ENCODE data around the gene SLC25A51. TPM values are rescaled to one million over a fixed set of nuclear protein-coding genes. Genes with fewer than 3 reads are reported as not detected.

The SLC25A51 gene
- total RNA-seq, 1 experiment from 2014 or later, result 18.8 TPM

DNA sequence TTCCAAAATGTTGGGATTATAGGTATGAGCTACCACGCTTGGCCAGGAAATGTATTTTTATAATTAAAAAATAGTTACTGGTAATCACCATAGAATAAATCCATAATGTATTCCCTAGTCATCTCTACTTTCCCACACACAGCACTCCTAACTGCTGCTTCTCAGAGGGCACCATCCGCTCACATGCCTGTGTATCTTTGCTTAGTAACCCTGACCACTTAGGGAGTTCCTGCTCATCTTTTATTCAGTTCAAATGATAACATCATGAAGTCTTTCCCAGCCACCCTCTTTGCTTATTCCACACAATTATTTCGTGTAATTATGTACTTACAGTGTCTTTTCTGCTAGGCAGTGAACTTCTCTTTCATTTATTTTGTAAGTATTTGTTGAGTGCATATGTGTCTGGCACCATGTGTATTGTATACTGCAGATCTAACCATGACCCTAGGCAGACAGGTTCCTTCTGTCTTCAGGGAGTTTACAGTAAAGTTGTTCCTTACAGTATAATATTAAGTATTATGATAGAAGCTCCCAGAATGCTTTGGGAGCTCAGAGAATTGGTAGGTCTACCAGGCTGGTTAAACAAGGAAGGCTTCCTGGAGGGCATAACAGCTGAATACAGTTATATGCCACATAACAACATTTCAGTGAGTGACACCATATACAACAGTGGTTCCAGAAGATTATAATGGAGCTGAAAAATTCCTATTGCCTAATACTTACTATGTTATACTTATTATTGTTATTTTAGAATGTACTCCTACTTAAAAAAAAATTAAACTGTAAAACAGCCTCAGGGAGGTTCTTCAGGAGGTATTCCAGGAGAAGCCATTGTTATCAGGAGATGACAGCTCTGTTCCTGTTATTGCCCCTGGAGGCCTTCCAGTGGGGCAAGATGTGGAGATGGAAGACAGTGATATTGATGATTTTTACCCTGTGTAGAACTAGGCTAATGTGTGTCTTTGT, 64.1 kb downstream of the SLC25A51 start:
- Histone ChIP-seq H3K27me3 (replicated peaks) (no peaks in the 10 kb centered on the region), H3K9me3 (replicated peaks) (no peaks in the 10 kb centered on the region), H3K36me3 (no peaks in the 10 kb centered on the region), H3K27ac (no peak overlapping the region; the same call in 1 of the 2 replicates), H3K4me1 (replicated peaks) (peaks cover 6% of the 10 kb centered on the region; the same call in 1 of the 2 replicates), H3K4me3 (no peak overlapping the region)
- no peak for DNase-seq (ENCODE audit: low read depth in 1 of 2, low spot score in 2 of 2)

Other genes starting within 250 kb of the SLC25A51 start
- gene TRMT10B, start 150.3 kb downstream of the SLC25A51 start, total RNA-seq (2014; rRNA removed; shearing (Covaris generic)), result 0.81 and 1.2 TPM in 2 replicates
- 34.9 and 40.2 TPM in 2 replicates for gene EXOSC3, start 119.1 kb downstream of the SLC25A51 start, total RNA-seq (2014; rRNA removed; shearing (Covaris generic))
- gene DCAF10, start 103.3 kb downstream of the SLC25A51 start, total RNA-seq (2014; rRNA removed; shearing (Covaris generic)), result 3.2 and 8.9 TPM in 2 replicates
- 12.1 and 19.3 TPM in 2 replicates for gene SHB, start 165.1 kb upstream of the SLC25A51 start, total RNA-seq (2014; rRNA removed; shearing (Covaris generic))

All from SJSA1 (cell line).